BLaER1 treated with 17β-estradiol and CSF1 and Interleukin-3, amounts not matched to agents 10 nM and 100 nM (cell line): ENCODE data around the gene PRF1.

Experiments used
- H3K27ac ChIP-seq, 11 experiments: shearing (Covaris generic); formaldehyde crosslinking; 2 replicates each; pipeline ENCODE4 v1.8.1; 2022
- H3K27me3 ChIP-seq, 11 experiments: shearing (Covaris generic); formaldehyde crosslinking; 2 replicates each; pipeline ENCODE4 v1.8.1; 2022
- H3K36me3 ChIP-seq, 11 experiments: shearing (Covaris generic); formaldehyde crosslinking; 2 replicates each; pipeline ENCODE4 v1.8.1; 2022
- H3K4me1 ChIP-seq, 10 experiments: shearing (Covaris generic); formaldehyde crosslinking; 2 replicates each; pipeline ENCODE4 v1.8.1; 2022
- H3K4me2 ChIP-seq, 11 experiments: shearing (Covaris generic); formaldehyde crosslinking; 2 replicates each; pipeline ENCODE4 v1.8.1; 2022
- H3K4me3 ChIP-seq, 10 experiments: shearing (Covaris generic); formaldehyde crosslinking; 2 replicates each; pipeline ENCODE4 v1.8.1; 2022
- H3K9ac ChIP-seq, 11 experiments: shearing (Covaris generic); formaldehyde crosslinking; 2 replicates each; pipeline ENCODE4 v1.8.1; 2022
- H3K9me3 ChIP-seq, 11 experiments: shearing (Covaris generic); formaldehyde crosslinking; replicated peaks in 1 of 11; 2 replicates each; pipeline ENCODE4 v1.8.1; 2022
- H4K20me1 ChIP-seq, 11 experiments: shearing (Covaris generic); formaldehyde crosslinking; 2 replicates each; pipeline ENCODE4 v1.8.1; 2022
- Cebpa-rat ChIP-seq, 11 experiments: shearing (Covaris generic); IDR thresholded peaks; 2 replicates each; pipeline ENCODE4 v1.8.1; 2022

The PRF1 gene

DNA sequence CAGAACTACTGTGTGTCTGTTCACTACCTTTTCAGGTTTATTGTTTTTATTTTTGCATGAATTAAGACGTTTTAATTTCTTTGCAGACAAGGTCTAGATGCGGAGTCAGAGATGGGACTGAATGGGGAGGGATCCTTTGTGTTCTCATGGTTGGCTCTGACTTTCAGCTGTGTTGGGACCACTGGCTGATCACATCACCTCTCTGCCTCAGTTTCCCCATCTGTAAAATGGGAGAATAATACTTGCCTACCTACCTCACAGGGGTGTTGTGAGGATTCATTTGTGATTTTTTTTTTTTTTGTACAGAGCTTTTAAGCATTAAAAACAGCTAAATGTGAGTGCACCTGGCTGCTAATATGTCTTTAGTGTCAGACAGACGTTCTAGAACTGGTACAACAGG is 34.4 kb downstream of the PRF1 start:
- Histone ChIP-seq H3K4me3 (no peak overlapping the region), H3K9ac (no peak overlapping the region), H3K27ac (no peak overlapping the region), H3K4me2 (no peak overlapping the region), H4K20me1 (peaks cover 0 to 39% (median 0%) of the 10 kb centered on the region in 11 experiments; a peak in 4 of 22 replicates), H3K36me3 (peaks cover 0 to 52% (median 17%) of the 10 kb centered on the region in 11 experiments; a peak in 14 of 22 replicates), H3K4me1 (peaks cover 15 to 64% (median 49%) of the 10 kb centered on the region in 10 experiments), H3K27me3 (no peaks in the 10 kb centered on the region), H3K9me3 (no peaks in the 10 kb centered on the region)
- TF ChIP-seq Cebpa-rat (IDR thresholded peaks at IDR 0.05), result no peak

DNA sequence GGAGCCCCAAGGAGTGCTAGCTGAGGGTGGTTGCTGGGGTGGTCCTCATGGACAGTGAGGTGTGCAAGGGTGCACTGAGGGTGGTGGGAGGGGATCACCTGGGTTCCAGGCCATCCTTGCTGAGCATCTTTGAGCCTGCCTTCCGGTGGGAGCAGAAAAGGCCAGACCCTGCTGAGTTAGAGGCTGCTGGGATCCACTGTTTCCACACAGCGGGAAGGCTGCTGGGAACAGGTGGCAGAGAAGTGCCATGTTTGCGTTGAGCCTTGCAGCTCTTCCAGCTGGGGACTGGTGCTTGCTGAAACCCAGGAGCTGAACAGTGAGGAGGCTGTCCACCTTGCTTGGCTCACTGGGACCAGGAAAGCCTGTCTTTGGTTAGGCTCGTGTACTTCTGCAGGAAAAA is 34.9 kb downstream of the PRF1 start:
- 0 out of 22 replicates have a peak overlapping the region, but pooled peaks of 1 of the 11 experiments have one; percentile 75 for H3K27ac ChIP-seq
- no peak overlapping the region for H3K4me2 ChIP-seq
- no peaks in the 10 kb centered on the region for H3K27me3 ChIP-seq
- peaks cover 17 to 69% (median 54%) of the 10 kb centered on the region in 10 experiments for H3K4me1 ChIP-seq
- peaks cover 0 to 39% (median 0%) of the 10 kb centered on the region in 11 experiments; a peak in 3 of 22 replicates for H4K20me1 ChIP-seq
- H3K9ac ChIP-seq, result no peak overlapping the region
- no peak overlapping the region for H3K4me3 ChIP-seq
- TF ChIP-seq Cebpa-rat (IDR thresholded peaks at IDR 0.05), result no peak
- H3K9me3 ChIP-seq, result no peaks in the 10 kb centered on the region
- peaks cover 0 to 52% (median 17%) of the 10 kb centered on the region in 11 experiments; a peak in 14 of 22 replicates for H3K36me3 ChIP-seq

DNA sequence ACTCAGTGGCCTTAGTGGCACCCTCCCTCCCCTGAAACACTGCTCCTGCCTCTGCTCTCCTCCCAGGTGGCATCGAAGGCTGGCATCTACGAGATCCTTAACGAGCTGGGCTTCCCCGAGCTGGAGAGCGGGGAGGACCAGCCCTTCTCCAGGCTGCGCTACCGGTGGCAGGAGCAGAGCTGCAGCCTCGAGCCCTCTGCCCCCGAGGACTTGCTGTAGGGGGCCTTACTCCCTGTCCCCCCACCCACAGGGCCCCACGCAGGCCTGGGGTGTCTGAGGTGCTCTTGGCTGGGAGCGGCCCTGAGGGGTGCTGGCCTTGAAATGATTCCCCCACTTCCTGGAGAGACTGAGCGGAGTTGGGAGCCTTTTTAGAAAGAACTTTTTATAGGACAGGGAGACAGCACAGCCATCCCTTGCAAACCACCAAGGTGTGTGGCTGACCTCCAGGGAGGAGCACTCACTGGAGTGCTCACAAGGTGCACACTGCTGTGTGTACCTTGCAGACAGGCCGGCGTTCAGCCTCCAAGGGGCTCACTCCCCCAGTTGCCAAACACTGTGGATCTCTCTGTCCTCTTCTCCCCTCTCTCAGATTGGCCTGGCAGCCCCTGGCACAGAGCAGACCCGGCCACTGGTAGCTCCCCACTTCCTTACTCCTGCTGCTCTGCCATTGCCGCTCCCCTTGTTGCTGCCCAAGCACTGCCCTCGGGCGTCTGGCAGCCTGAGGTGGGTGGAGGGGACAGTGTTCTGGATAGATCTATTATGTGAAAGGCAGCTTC is 35.8 kb downstream of the PRF1 start:
- peak overlapping the region in 5 of 11 experiments; percentile 8 to 67 (median 54); a peak in 6 of 22 replicates for H3K9ac ChIP-seq
- peak overlapping the region in 7 of 11 experiments; percentile 53 to 75 (median 71); a peak in 14 of 22 replicates for H3K27ac ChIP-seq
- peaks cover 0 to 45% (median 0%) of the 10 kb centered on the region in 11 experiments; a peak in 6 of 22 replicates for H4K20me1 ChIP-seq
- peaks cover 0 to 52% (median 17%) of the 10 kb centered on the region in 11 experiments; a peak in 14 of 22 replicates for H3K36me3 ChIP-seq
- no peak for TF ChIP-seq Cebpa-rat (IDR thresholded peaks at IDR 0.05)
- no peaks in the 10 kb centered on the region for H3K9me3 ChIP-seq
- H3K4me1 ChIP-seq, result peaks cover 26 to 77% (median 63%) of the 10 kb centered on the region in 10 experiments
- no peaks in the 10 kb centered on the region for H3K27me3 ChIP-seq
- peak overlapping the region in 7 of 11 experiments; percentile 74 to 94 (median 87); a peak in 10 of 22 replicates for H3K4me2 ChIP-seq
- no peak overlapping the region for H3K4me3 ChIP-seq

DNA sequence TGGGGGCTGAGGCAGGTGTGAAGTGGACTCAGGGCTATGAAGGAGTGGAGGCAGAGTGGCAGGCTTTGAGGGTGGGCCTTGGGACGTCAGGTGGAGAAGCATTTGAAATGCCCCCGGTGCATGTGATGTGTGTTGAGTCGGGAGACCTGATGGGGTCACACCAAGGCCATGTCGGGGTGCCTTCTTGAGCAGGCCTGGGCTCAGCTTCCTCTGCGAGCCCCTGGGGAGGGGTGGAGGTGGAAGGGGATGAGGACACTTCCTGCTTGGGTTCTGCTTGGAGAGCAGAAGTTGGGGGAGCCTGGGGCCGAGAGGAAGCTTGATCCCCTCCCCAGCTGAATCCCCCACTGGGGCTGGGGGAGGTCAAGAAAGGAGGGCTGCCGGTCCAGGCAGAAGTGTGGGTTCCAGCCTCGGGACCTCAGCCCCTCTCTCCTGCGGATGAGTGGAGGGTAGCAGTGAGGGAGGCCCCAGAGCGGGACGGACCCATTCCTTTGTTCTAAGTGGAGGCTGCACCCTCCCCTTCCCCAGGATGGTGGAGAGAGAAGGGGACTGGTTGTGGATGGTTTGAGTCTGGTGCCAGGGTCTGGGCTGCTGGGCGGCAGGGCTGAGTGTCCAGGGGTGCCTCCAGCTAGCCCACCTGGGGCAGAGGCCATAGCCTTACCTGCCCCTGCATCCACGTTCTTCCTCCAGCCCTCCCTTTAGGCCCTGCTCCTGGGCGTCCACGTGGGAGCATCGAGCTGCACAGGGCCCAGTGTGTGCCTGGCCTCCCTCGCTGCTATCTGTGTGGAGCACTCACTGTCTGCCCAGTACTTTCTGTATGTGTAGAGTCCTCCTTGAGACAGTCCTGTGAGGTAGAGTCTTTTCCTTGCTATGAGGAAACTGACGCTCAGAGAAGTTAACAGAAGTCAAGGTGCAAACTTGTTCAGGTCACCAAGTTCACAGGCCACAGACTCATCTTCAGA is 36.7 kb downstream of the PRF1 start:
- Histone ChIP-seq H3K27ac (peak overlapping the region in 9 of 11 experiments; percentile 10 to 75 (median 69); a peak in 17 of 22 replicates), H3K36me3 (peaks cover 0 to 52% (median 17%) of the 10 kb centered on the region in 11 experiments; a peak in 14 of 22 replicates), H3K27me3 (no peaks in the 10 kb centered on the region), H3K4me3 (peak overlapping the region in 3 of 10 experiments; percentile 11 to 36 (median 16); a peak in 3 of 20 replicates), H3K9me3 (no peaks in the 10 kb centered on the region), H3K4me2 (peak overlapping the region; percentile 74 to 94 (median 85)), H3K4me1 (peaks cover 35 to 82% (median 72%) of the 10 kb centered on the region in 10 experiments), H3K9ac (peak overlapping the region in 9 of 11 experiments; percentile 24 to 67 (median 54); a peak in 16 of 22 replicates), H4K20me1 (peaks cover 0 to 49% (median 0%) of the 10 kb centered on the region in 11 experiments; a peak in 6 of 22 replicates)
- no peak for TF ChIP-seq Cebpa-rat (IDR thresholded peaks at IDR 0.05)

DNA sequence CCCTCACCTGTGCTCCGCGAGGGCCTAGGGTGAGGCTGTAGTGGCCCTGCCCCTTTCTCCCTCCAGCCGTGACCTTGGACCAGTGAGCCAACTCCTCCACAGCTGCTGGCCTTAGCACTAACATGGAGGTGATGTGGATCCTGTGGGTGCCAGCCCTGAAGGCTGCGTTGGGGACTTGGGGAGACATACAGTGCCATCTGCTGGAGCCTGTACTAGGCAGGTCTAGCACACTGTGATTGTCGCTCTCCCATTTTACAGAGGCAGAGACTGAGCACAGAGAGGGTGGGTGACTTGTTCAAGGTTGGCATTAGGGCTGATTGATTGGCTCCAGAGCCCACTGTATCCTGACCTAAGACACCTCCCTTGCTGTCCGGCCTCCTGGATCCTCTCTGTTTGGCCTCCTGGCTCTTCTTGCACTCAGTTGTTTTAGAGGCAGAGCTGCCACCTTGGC is 37.6 kb downstream of the PRF1 start:
- H4K20me1 ChIP-seq, result peaks cover 0 to 56% (median 8%) of the 10 kb centered on the region in 11 experiments; a peak in 6 of 22 replicates
- H3K4me2 ChIP-seq, result peak overlapping the region; percentile 74 to 94 (median 85)
- H3K36me3 ChIP-seq, result peaks cover 0 to 47% (median 17%) of the 10 kb centered on the region in 11 experiments; a peak in 14 of 22 replicates
- peaks cover 39 to 91% (median 81%) of the 10 kb centered on the region in 10 experiments for H3K4me1 ChIP-seq
- H3K27me3 ChIP-seq, result no peaks in the 10 kb centered on the region
- H3K27ac ChIP-seq, result peak overlapping the region in 8 of 11 experiments; percentile 53 to 75 (median 70); a peak in 17 of 22 replicates
- no peaks in the 10 kb centered on the region for H3K9me3 ChIP-seq
- H3K9ac ChIP-seq, result peak overlapping the region in 9 of 11 experiments; percentile 24 to 67 (median 54); a peak in 12 of 22 replicates
- H3K4me3 ChIP-seq, result peak overlapping the region in 1 of 10 experiments; percentile 36; a peak in 1 of 20 replicates
- TF ChIP-seq Cebpa-rat (IDR thresholded peaks at IDR 0.05), result no peak

DNA sequence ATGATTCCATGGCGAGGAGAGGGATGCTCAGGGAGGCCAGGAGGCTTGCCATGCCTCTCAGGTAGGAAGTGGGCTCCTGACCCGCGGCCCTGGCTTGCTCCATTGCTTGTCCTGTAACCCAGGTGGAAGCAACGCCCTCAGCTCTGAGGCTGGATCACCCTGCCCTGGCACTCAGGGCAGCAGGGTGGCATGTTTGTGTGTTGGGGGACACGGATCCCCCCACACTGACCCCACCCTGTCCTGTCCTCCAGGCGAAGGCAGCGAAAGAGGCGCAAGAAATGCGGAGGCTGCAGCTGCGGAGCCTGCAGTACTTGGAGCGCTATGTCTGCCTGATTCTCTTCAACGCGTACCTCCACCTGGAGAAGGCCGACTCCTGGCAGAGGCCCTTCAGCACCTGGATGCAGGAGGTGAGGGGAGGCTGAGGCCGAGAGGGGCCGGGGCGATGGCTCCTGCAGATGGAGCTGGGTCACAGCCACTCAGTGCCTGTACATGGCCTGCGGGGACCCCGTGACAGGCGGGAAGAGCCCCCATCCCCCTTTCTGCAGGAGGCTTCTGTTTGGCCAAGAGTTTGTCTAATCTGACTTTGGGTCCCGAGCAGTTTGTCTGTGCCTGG is 38.3 kb downstream of the PRF1 start:
- H3K9me3 ChIP-seq, result no peaks in the 10 kb centered on the region
- H4K20me1 ChIP-seq, result peaks cover 0 to 62% (median 10%) of the 10 kb centered on the region in 11 experiments; a peak in 6 of 22 replicates
- no peak overlapping the region for H3K4me3 ChIP-seq
- TF ChIP-seq Cebpa-rat (IDR thresholded peaks at IDR 0.05), result no peak
- peak overlapping the region in 6 of 11 experiments; percentile 53 to 75 (median 70); a peak in 7 of 22 replicates for H3K27ac ChIP-seq
- no peaks in the 10 kb centered on the region for H3K27me3 ChIP-seq
- H3K4me1 ChIP-seq, result peaks cover 43 to 94% (median 83%) of the 10 kb centered on the region in 10 experiments
- peak overlapping the region; percentile 74 to 94 (median 85); a peak in 20 of 22 replicates for H3K4me2 ChIP-seq
- peaks cover 0 to 40% (median 15%) of the 10 kb centered on the region in 11 experiments; a peak in 13 of 22 replicates for H3K36me3 ChIP-seq
- H3K9ac ChIP-seq, result peak overlapping the region in 3 of 11 experiments; percentile 7 to 56 (median 27); a peak in 4 of 22 replicates

DNA sequence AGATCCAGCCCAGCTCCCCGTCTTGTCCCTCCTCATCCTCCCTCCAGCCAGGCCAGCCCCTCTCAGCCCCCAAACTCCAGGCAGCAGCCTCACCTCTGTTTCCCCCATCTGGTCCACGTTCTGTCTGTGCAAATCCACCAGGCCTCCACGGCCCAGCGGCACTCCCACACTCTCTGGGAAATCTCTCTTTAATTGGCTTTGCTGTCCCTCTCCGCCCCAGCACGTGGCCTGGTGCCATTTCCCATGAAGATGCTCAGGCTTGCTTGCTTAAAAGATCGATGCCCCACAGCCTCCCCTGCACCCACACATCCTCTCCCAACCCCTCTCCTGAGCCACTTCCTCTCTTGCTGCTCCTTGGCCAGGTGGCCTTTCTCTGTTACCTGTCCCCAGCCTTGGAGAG is 39.3 kb downstream of the PRF1 start:
- Histone ChIP-seq H3K36me3 (peaks cover 0 to 33% (median 14%) of the 10 kb centered on the region in 11 experiments; a peak in 11 of 22 replicates), H4K20me1 (peaks cover 0 to 65% (median 10%) of the 10 kb centered on the region in 11 experiments; a peak in 7 of 22 replicates), H3K4me1 (peaks cover 49 to 96% (median 85%) of the 10 kb centered on the region in 10 experiments), H3K27me3 (no peaks in the 10 kb centered on the region), H3K27ac (peak overlapping the region in 7 of 11 experiments; percentile 8 to 75 (median 60); a peak in 13 of 22 replicates), H3K4me2 (peak overlapping the region in 9 of 11 experiments; percentile 74 to 94 (median 87); a peak in 18 of 22 replicates), H3K4me3 (no peak overlapping the region), H3K9me3 (no peaks in the 10 kb centered on the region), H3K9ac (peak overlapping the region in 3 of 11 experiments; percentile 25 to 53 (median 27); a peak in 3 of 22 replicates)
- TF ChIP-seq Cebpa-rat (IDR thresholded peaks at IDR 0.05), result no peak
